Esophagus muscularis mucosa (tissue), 4 donors: Measurements from ENCODE around the gene SRSF2. TPM values are rescaled to one million over a fixed set of nuclear protein-coding genes. Genes with fewer than 3 reads are reported as not detected.
"Not testable (repeated sequence)": the region's sequence is repeated elsewhere in the genome, so short reads cannot be mapped to it uniquely, and the experiment has no call there.

Experiments
- DNase-seq: peaks from one replicate; pipeline ENCODE4 v3.0.0-alpha.2; 2017; ENCODE audit errors: extremely low spot score
- H3K27ac ChIP-seq, 4 donors: fragments of 200-600 bp; sonication (generic); replicated peaks in 1 of 4; 1 replicate in 3 of 4; 2 replicates in 1 of 4; pipeline ENCODE4 v1.5.1; 2016 to 2019; ENCODE audit warnings: mild to moderate bottlenecking in 1 of 4
- H3K27me3 ChIP-seq, 4 donors: fragments of 200-600 bp; sonication (generic); one replicate each; pipeline versions ENCODE4 v1.5.1 to v1.6.0; 2016 to 2019
- H3K36me3 ChIP-seq, 4 donors: fragments of 200-600 bp; sonication (generic); one replicate each; pipeline ENCODE4 v1.5.1; 2016 to 2019
- H3K4me1 ChIP-seq, 4 donors: fragments of 200-600 bp; sonication (generic); one replicate each; pipeline ENCODE4 v1.5.1; 2016 to 2019
- H3K4me3 ChIP-seq, 4 donors: fragments of 200-600 bp; sonication (generic); 1 replicate in 2 of 4; 2 replicates in 2 of 4; pipeline ENCODE4 v1.5.1; 2016 to 2019; ENCODE audit warnings: mild to moderate bottlenecking in 4 of 4, moderate library complexity in 1 of 4
- H3K9me3 ChIP-seq, 4 donors: fragments of 200-600 bp; sonication (generic); 1 replicate in 3 of 4; 2 replicates in 1 of 4; pipeline ENCODE4 v1.5.1; 2016 to 2019
- CTCF ChIP-seq, 3 experiments: fragments of 200-600 bp in 2 of 3; fragments of 450-650 bp in 1 of 3; sonication (generic) in 2 of 3; IDR thresholded peaks; one replicate each; pipeline ENCODE4 v1.5.1; 2017 to 2019; ENCODE audit warnings: antibody characterized with exemption in 3 of 3, mild to moderate bottlenecking in 2 of 3, moderate library complexity in 1 of 3
- EP300 ChIP-seq: sonication (generic); formaldehyde crosslinking; IDR thresholded peaks from one replicate; pipeline ENCODE4 v1.6.1; 2017; ENCODE audit warnings: antibody characterized with exemption
- POLR2A ChIP-seq: fragments of 450-650 bp; IDR thresholded peaks from one replicate; pipeline ENCODE4 v1.6.1; 2017; ENCODE audit warnings: antibody characterized with exemption, moderate library complexity, mild to moderate bottlenecking, low read depth
- POLR2AphosphoS5 ChIP-seq, 2 donors: sonication (generic); formaldehyde crosslinking; IDR thresholded peaks; one replicate each; pipeline ENCODE4 v1.6.1; 2017; ENCODE audit warnings: antibody characterized with exemption in 2 of 2
- WGBS: methylation state at CpG from one replicate; pipeline ENCODE4 v1.1.5; 2018; 5-methylcytosine and 5-hydroxymethylcytosine counted together
- intact Hi-C: fragments of 100-400 bp; cut with DNase I; formaldehyde crosslinking; loops from one replicate; pipeline ENCODE4 v1.15.1; 2023
- total RNA-seq, 4 donors: library from RNA; depleted of rRNA; stranded (reverse); fragments of >200 nt; gene quantifications; one replicate each; pipeline versions ENCODE4 v1.1.0 to v1.2.1, GENCODE V29; 2016

The SRSF2 gene
- total RNA-seq, 4 donors from 2014 or later = 133 to 173 (median 157) TPM

- 2% methylated on average over 37 of the region's 71 CpGs for WGBS
These were observed 10.1 kb downstream of the SRSF2 start, which contains the start of gene METTL23 for GRCh38 chr17:76726776-76727718. Gene METTL23, plus strand, starts transcription at chr17:76726839. Its CDS starts 2,872 bp downstream, at chr17:76729711.

GRCh38 chr17:76726231-76726775, 10.8 kb downstream of the SRSF2 start, which contains the start of gene JMJD6:
Gene JMJD6, minus strand, starts transcription at chr17:76726606. Its CDS starts 131 bp downstream, at chr17:76726475.
- Histone ChIP-seq H3K27ac (peak within 1 kb of the TSS; percentile 98 to 100 (median 100)), H3K36me3 (peaks cover 31 to 55% (median 46%) of the 10 kb centered on the region in 4 donors), H3K4me1 (peaks cover 56 to 84% (median 82%) of the 10 kb centered on the region in 4 donors), H3K27me3 (no peaks in the 10 kb centered on the region), H3K4me3 (peak within 1 kb of the TSS; percentile 76 to 95 (median 82)), H3K9me3 (no peaks in the 10 kb centered on the region)
- intact Hi-C loops = no loop called here
- TF ChIP-seq EP300 (no peak), POLR2A (peak; percentile 96), POLR2AphosphoS5 (IDR thresholded peaks at IDR 0.05) (peak; percentile 96 to 98)
- DNase-seq = peak; percentile 99
- WGBS = 0% methylated on average over 15 of the region's 60 CpGs

More at GRCh38 chr17:76726776-76727718, 10.1 kb downstream of the SRSF2 start, which contains the start of gene METTL23:
- H3K27ac ChIP-seq = peak within 1 kb of the TSS; percentile 98 to 100 (median 100)
- H3K27me3 ChIP-seq = no peaks in the 10 kb centered on the region
- no peaks in the 10 kb centered on the region for H3K9me3 ChIP-seq
- TF ChIP-seq CTCF (IDR thresholded peaks at IDR 0.05) = peak; percentile 72 to 83 (median 78)
- TF ChIP-seq EP300 = no peak
- peak; percentile 80 to 93 for TF ChIP-seq POLR2AphosphoS5 (IDR thresholded peaks at IDR 0.05)
- peak; percentile 76 for TF ChIP-seq POLR2A
- intact Hi-C loops = no loop called here
- H3K36me3 ChIP-seq = peaks cover 28 to 55% (median 45%) of the 10 kb centered on the region in 4 donors
- peaks cover 58 to 84% (median 82%) of the 10 kb centered on the region in 4 donors for H3K4me1 ChIP-seq
- H3K4me3 ChIP-seq = peak within 1 kb of the TSS; percentile 76 to 95 (median 82)
- DNase-seq = peak; percentile 94

GRCh38 chr17:76725580-76726230, 11.4 kb downstream of the SRSF2 start:
- H3K9me3 ChIP-seq = no peaks in the 10 kb centered on the region
- intact Hi-C loops = no loop called here
- TF ChIP-seq POLR2AphosphoS5 (IDR thresholded peaks at IDR 0.05) = peak; percentile 71 to 77
- no peak for TF ChIP-seq EP300
- TF ChIP-seq POLR2A = peak; percentile 53
- WGBS = 8% methylated on average over 18 of the region's 38 CpGs
- DNase-seq = peak; percentile 94
- H3K4me1 ChIP-seq = peaks cover 58 to 86% (median 83%) of the 10 kb centered on the region in 4 donors
- no peaks in the 10 kb centered on the region for H3K27me3 ChIP-seq
- H3K36me3 ChIP-seq = peaks cover 33 to 56% (median 47%) of the 10 kb centered on the region in 4 donors
- H3K27ac ChIP-seq = peak overlapping the region; percentile 98 to 100 (median 100)
- H3K4me3 ChIP-seq = peak overlapping the region; percentile 76 to 95 (median 82)

- H3K9me3 ChIP-seq = no peaks in the 10 kb centered on the region
- no peak for DNase-seq
- H3K27me3 ChIP-seq = no peaks in the 10 kb centered on the region
- H3K36me3 ChIP-seq = peaks cover 52 to 62% (median 61%) of the 10 kb centered on the region in 4 donors
- no peak for TF ChIP-seq CTCF (IDR thresholded peaks at IDR 0.05)
- TF ChIP-seq POLR2AphosphoS5 (IDR thresholded peaks at IDR 0.05) = no peak
- no peak for TF ChIP-seq POLR2A
- TF ChIP-seq EP300 = no peak
- peak overlapping the region in 2 of 4 donors; percentile 100 for H3K27ac ChIP-seq
- WGBS = 89% methylated on average over 9 of the region's 9 CpGs
- no peak overlapping the region for H3K4me3 ChIP-seq
- H3K4me1 ChIP-seq = peaks cover 54 to 68% (median 67%) of the 10 kb centered on the region in 4 donors
- intact Hi-C loops = no loop called here
These were observed 13.3 kb downstream of the SRSF2 start for GRCh38 chr17:76723812-76724211.

GRCh38 chr17:76722977-76723376, 14.2 kb downstream of the SRSF2 start:
- DNase-seq, intact Hi-C loops: not testable (repeated sequence)
- H3K4me1 ChIP-seq = peaks cover 52 to 60% (median 58%) of the 10 kb centered on the region in 4 donors

More at GRCh38 chr17:76722977-76723376, 14.2 kb downstream of the SRSF2 start:
- H3K27me3 ChIP-seq, H3K4me3 ChIP-seq, H3K9me3 ChIP-seq: not testable (repeated sequence)
- Histone ChIP-seq H3K27ac (peak overlapping the region in 1 of 4 donors; percentile 34), H3K36me3 (peaks cover 61 to 70% (median 69%) of the 10 kb centered on the region in 4 donors)
- WGBS = 96% methylated on average over 8 of the region's 8 CpGs
